Retinal pigment epithelial cell (primary cell): ENCODE data around the gene SHROOM1.
"Not testable (repeated sequence)": the region's sequence is repeated elsewhere in the genome, so short reads cannot be mapped to it uniquely, and the experiment has no call there.

Source experiments
- DNase-seq: peaks from one replicate; pipeline ENCODE4 v3.0.0-alpha.2; 2010; ENCODE audit warnings: low read depth
- H3K4me3 ChIP-seq: 2 replicates; pipeline ENCODE4 v1.5.1; 2011; ENCODE audit warnings: mild to moderate bottlenecking, low read length, control low read depth, moderate library complexity
- TF ChIP-seq, protein P1 (sequence below): conservative IDR thresholded peaks from 2 replicates; pipeline ENCODE4 v1.5.1; 2011; ENCODE audit warnings: low read depth, low read length, control low read depth, inconsistent platforms

SHROOM1 gene

DNA sequence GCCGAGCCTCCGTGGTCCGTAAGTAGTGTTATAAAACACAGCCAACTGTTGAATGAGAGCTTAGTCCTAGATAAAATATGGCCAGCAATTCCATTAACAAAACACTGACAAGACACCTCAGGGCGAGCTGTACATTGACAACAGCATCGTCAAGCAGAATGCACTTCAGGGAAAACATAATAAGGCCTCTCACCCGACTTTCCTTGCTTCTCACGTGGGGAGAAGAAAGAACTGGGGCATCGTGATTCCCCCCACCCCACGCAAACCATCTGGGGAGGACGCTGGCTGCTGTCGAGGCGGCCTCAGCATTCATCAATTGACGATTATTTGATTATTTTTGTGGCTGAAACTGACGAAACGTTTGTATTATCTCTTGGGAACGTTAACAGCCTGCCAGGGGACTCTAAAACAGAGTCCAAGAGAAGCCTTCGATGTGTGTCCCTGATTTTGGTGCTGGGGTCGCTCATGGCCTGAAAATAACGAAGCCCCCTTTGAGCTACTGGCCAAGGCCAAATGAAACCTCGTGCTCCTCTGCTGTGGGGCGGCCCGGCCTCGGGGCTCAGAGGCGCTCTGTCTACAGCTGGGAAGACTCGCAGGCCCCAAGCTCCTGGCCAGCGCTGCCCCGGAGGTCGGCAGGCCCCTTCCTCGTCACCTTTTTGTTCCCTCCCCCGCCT is 35.4 kb upstream of the SHROOM1 start:
- no peak for DNase-seq
- TF ChIP-seq, protein P1, sequence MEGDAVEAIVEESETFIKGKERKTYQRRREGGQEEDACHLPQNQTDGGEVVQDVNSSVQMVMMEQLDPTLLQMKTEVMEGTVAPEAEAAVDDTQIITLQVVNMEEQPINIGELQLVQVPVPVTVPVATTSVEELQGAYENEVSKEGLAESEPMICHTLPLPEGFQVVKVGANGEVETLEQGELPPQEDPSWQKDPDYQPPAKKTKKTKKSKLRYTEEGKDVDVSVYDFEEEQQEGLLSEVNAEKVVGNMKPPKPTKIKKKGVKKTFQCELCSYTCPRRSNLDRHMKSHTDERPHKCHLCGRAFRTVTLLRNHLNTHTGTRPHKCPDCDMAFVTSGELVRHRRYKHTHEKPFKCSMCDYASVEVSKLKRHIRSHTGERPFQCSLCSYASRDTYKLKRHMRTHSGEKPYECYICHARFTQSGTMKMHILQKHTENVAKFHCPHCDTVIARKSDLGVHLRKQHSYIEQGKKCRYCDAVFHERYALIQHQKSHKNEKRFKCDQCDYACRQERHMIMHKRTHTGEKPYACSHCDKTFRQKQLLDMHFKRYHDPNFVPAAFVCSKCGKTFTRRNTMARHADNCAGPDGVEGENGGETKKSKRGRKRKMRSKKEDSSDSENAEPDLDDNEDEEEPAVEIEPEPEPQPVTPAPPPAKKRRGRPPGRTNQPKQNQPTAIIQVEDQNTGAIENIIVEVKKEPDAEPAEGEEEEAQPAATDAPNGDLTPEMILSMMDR, result no peak
- peak overlapping the region; percentile 95 for H3K4me3 ChIP-seq

DNA sequence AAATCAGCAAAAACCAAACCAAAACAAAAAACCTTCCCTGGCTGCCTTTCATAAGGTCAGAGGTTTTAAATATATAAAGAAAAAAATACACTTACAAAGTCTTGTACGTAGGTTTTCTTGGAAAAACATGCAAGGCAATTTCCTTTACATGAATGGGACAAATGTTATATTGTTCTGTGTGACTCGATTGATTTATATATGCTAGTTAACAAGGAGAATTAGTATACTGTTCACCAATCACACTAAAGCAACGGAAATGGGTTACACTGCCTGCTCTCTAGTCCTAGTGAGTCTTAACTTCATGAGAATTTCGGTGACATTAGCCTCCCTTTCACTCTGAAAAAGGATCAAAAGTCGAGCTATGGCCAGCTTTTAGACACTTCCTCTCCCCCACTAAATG is 30.3 kb upstream of the SHROOM1 start:
- no peak overlapping the region for H3K4me3 ChIP-seq
- TF ChIP-seq, protein P1, result no peak
- DNase-seq, result no peak

DNA sequence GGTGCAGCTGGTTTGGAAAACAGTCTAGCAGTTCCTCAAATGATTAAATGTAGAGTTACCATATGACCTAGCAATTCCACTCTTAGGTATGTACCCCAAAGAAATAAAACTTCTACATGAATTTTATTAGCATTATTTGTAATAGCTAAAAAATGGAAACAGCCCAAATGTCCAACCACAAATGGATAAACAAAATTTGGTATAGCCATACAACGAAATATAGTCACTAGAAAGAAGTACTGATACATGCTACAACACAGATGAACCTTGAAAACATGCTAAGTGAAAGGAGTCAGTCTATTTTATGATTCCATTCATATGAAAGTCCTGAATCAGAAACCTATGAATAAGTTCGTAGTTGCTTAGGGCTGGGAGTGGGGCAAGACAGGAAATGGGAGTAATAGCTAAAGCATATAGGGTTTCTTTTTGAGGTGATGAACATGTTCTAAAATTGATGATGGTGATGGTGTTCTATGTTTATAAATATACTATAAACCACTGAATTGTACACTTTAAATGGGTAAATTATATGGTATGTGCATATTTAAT is 29.5 kb upstream of the SHROOM1 start:
- DNase-seq, result no peak
- TF ChIP-seq, protein P1, result no peak
- H3K4me3 ChIP-seq, result no peak overlapping the region

DNA sequence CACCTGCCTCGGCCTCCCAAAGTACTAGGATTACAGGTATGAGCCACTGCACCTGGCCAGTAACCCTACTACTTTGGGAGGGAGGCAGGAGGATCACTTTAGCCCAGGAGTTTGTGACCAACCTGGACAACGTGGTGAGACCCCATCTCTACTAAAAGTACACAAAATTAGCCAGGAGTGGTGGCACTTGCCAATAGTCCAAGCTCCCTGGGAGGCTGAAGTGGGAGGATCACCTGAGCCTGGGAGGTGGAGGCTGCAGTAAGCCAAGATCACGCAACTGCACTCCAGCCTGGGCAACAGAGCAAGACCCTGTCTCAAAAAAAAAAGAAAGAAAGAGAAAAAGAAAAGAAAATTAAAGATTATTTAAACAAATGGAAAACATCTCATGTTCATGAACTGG is 25.6 kb upstream of the SHROOM1 start:
- TF ChIP-seq, protein P1, result no peak
- DNase-seq, result no peak

DNA sequence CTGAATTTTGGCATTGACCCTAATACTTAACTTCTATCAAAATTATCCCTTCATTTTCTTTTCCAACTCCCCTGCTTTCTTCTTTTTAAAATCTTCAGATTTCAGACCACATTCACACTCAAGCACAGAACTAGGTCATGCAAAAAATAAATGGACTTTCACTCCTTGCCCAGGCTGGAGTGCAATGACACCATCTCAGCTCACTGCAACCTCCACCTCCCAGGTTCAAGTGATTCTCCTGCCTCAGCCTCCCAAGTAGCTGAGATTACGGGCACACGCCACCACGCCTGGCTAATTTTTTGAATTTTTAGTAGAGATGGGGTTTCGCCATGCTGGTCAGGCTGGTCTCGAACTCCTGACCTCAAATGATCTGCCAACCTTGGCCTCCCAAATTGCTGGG is 24.5 kb upstream of the SHROOM1 start:
- DNase-seq, H3K4me3 ChIP-seq: not testable (repeated sequence)

More for the DNA sequence above, 25.6 kb upstream of the SHROOM1 start:
- H3K4me3 ChIP-seq, result no peak overlapping the region

DNA sequence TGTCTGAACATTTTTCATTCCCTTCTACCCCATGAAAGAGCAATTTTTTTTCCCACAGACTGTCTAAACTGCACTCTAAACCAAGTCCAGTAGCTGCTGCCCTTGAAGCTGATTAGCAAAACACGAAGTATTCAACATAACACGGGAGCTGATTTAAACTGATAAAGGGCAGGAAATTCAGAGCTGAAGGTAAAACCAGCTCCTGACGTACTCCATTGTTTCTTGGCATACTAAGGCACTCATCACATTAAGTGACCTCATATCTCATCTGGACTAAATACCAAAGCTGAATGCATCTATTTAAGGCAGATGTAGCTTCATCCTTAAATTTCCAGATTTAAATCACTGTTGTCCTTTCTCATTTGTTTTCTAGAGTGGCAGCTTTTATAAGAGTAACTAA is 23.9 kb upstream of the SHROOM1 start:
- TF ChIP-seq, protein P1, result no peak
- H3K4me3 ChIP-seq, result no peak overlapping the region
- no peak for DNase-seq

DNA sequence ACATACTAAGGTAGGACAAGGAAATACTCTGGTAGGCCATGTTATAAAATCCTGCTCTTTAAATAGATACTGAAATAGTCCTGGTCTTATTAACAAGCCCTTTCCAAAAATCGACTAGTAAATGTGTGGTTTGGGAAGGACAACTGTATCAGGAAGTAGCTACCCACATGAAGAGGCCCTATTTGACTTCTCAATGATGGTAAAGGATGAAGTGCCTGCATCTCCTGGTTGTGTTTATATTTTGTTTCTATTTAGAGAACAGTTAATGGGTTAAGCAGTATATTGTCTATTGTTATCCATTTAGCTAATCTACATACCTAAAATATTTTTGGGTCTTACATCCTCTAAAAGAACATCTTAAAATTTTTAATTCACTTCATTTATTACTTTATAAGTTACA is 23.3 kb upstream of the SHROOM1 start:
- TF ChIP-seq, protein P1, result no peak
- H3K4me3 ChIP-seq, result no peak overlapping the region
- DNase-seq, result no peak

DNA sequence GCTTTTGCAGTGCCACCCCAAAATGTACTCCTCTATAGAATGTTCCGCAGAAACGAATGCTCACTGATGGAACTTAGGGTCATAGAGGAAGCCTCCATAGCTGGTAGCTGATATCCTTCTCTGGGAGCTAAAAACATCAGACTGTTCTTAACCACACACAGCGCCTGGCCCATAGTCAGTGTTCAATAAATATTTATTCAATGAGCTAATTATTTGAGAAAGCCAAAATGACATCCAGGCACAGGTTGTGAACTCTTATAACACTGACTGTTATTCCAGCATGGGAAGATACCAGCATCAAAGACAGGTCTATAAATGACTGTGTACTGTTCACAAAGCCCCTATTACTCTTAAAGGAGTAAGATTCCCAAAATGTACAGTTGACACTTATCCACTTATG is 22.9 kb upstream of the SHROOM1 start:
- DNase-seq, result no peak
- TF ChIP-seq, protein P1, result no peak
- H3K4me3 ChIP-seq, result no peak overlapping the region
